HG02981 (cell line): Measurements from ENCODE around the gene ZNF600.
"Not testable (repeated sequence)": the region's sequence is repeated elsewhere in the genome, so short reads cannot be mapped to it uniquely, and the experiment has no call there.

Experiments used
- ATAC-seq: cut with Tn5 transposase; IDR thresholded peaks from one replicate; pipeline ENCODE4 v1.9.1; 2021; ENCODE audit warnings: mild to moderate bottlenecking, moderate library complexity; ENCODE audit not compliant: unreplicated experiment

Gene ZNF600

DNA sequence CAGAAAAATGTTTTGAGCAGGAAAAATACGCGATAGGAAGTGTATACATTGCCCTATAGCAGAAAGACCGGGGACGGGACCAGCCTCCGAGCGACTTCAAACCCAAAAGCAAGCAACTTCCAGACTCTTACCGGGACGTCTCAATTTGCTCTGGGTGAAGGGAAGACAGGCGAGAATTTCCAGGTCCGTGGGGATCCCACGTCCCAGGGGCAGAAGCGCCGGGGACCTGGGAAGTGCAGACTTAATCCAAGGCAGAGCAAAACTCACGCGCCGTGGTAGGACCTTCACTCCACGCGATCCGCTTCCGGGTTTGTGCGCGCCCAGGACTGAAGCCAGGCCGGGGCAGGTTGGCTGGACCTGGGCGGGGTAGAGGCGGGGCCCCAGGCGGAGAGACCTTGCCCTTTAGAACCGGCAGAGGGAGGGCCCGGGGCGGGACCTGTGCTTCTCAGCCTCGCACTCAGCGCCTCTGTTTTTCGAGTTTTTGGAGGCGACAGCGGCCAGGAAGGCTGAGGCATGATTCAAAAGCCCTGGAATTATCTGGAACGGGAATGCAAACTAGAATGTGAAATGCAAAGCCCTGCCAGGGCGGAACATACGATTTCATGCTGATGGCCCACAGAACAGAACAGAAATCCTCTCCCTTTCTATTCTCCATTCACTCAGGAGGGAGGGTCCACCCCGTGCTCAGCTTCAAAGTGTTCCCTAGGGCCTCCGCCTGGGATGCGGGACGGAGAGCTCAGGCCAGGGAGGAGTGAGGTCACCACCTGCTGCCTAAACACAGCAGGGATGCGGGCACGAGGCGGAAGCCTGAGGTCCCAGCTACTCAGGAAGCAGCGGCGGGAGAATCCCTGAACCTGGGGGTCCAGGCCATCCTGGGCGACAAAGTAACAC, at the start of gene ZNF600:
ZNF600 (minus strand) TSS at position 328 of the 891 bp plus-strand sequence. CDS start 7,903 bp downstream, outside the sequence.
- ATAC-seq: peak; percentile 97

DNA sequence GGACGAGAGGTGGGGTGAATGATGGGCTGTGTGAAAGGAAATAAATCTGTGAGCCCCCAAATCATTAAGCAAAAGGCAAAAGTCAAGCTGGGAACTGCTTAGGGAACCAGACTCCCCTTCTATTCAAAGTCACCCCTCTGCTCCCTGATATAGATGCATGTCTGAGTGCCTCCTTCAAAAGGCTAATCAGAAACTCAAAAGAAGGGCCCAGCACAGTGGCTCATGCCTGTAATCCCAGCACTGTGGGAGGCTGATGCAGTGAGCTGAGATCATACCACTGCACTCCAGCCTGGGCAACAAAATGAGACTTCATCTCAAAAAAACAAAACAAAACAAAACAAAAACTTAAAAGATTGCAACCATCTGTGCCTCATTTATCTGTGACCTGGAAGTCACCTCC, 47.7 kb upstream of the ZNF600 start:
- ATAC-seq: not testable (repeated sequence)

DNA sequence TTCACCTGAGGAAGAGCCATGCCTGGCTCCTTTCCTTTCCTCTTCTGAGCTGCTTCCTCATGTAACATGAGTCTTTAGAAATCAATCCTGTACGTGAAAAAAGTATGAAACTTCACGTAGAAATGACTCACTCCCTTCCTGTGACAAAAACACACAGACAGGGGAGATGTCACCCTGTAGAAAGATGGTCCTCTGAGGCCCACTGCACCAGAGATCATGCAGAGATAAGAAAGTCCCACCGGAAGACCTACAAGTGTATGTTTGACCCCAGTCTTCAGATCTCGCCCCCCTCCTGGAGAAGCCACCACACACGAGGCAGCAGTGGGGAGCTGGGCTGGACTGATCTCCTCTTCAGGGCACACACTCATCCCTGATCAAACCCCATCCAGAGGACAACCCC, 47.0 kb upstream of the ZNF600 start:
- ATAC-seq: not testable (repeated sequence)

DNA sequence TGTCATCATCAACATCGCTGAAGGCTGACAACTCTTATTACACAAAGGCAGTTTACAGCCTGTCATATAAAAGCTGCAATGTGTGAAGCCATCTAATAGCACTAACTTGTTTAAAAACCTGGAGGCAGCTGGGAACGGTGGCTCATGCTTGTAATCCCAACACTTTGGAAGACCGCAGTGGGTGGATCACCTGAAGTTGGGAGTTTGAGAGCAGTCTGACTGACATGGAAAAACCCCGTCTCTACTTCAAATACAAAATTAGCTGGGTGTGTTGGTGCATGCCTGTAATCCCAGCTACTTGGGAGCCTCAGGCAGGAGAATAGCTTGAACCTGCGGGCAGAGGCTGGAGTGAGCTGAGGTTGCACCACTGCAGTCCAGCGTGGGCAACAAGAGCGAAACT, 43.3 kb upstream of the ZNF600 start:
- ATAC-seq: not testable (repeated sequence)

DNA sequence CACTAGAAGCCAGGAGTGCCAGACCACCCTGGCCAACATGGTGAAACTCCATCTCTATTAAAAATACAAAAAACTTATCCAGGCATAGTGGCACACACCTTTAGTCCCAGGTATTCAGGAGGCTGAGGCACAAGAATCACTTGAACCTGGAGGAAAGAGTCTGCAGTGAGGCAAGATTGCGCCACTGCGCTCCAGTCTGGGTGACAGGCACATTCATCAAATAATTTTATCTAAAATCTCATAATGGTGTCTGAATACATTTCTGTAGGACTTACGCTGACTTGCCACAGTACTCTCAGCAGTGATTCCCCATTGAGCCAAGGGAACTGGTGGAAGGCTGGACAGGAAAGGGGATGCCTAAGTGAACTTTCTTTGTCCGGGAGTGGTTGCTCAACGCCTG, 39.2 kb upstream of the ZNF600 start:
- ATAC-seq: no peak

DNA sequence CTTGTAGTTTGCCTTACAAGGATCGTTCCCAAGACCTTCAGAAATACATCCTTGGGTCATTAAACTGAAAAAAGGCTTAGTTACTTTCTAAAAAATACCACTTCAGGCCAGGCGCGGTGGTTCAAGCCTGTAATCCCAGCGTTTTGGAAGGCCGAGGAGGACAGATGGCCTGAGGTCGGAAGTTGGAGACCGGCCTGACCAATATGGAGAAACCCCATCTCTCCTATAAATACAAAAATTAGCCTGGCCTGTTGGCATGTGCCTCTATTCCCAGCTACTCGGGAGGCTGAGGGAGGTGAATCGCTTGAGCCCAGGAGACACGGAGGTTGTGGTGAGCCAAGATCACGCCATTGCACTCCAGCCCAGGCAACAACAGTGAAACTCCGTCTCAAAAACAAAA, 37.1 kb upstream of the ZNF600 start:
- ATAC-seq: no peak

DNA sequence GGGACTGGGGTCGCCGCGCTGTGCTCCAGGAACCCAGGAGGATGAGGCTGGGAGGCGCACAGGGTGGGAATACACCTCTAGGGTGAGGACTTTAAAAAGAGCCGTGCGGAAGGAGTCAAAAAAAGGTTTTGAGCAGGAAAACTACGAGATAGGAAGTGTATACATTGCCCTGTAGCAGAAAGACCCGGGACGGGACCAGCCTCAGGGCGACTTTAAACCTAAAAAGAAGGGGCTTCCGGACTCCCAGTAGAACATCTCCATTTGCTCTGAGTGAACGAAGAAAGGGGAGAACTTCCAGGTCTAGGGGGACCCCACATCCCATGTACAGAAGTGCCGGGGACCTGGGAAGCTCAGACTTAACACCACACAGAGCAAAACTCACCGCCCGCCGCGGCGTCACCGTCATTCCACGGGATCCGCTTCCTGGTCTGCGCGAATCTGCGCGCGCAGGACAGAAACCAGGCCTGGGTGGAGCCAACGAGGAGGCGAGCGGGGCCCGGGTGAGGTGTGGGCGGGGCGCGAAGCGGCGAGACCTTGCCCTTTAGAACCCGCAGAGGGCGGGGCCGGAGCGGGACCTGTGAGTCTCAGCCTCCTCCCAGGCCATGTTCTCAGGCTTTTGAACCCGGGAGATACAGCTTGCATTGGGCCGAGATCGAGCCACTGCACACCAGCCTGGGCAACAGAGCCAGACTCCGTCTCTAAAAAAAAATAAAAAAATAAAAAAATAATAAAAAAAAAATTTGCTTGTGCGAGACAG, 34.8 kb upstream of the ZNF600 start, which contains the start of gene ZNF28:
ZNF28 (minus strand) TSS at position 430 of the 757 bp plus-strand sequence. CDS start 3,675 bp downstream, outside the sequence.
- peak; percentile 95 for ATAC-seq

DNA sequence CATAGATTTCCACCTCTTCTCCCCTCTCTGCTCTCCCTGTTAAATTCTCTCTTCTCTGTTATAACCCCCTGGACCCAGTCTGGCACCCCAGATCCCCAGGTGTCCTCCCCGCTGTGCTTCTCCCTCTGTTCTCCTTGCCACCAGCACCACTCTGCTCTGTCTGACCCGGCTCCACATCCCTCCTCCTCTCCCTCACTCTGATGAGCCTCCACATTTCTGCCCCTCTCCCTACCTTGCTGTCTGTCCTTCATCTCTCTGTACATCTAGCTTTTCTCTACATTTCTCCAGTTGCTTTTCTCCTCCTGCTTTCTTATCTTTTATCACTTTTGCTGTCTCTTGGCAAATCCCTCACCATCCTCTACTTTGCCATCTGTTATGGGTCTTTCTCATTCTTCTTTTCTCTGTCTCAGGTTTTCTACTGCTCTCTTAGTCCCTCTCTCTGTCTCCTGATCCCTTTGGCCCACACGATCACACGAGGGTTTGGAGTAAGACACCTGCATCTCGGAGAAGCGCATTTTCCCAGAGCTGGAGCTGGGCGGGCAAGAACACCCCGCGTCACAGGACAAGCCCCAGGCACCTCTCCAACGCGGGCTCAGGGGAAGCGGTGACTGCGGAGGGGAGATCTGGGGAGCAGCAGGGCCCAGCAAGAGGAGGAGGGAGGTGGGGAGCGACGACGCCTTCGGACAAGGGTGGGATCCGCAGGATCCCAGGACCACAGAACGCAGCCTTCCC, 34.0 kb upstream of the ZNF600 start:
- peak; percentile 22 for ATAC-seq

DNA sequence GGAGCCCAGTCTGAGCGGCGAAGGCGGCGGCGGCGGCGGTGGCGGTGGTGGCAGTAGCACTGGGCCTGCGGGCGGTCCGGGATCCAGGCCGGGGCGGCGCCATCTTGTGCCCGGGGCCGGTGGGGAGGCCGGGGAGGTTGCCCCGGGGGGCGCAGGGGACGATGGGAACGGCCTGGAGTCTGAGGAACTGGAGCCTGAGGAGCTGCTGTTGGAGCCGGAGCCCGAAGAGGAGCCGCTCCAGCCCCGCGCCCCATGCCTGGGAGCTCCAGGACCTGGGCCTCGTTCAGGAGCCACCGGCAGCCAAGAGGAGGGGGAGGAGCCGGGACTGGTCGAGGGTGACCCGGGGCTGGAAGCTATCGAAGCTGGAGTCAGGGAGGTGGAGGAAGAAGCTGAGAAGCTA, 23.2 kb upstream of the ZNF600 start:
- ATAC-seq: no peak

DNA sequence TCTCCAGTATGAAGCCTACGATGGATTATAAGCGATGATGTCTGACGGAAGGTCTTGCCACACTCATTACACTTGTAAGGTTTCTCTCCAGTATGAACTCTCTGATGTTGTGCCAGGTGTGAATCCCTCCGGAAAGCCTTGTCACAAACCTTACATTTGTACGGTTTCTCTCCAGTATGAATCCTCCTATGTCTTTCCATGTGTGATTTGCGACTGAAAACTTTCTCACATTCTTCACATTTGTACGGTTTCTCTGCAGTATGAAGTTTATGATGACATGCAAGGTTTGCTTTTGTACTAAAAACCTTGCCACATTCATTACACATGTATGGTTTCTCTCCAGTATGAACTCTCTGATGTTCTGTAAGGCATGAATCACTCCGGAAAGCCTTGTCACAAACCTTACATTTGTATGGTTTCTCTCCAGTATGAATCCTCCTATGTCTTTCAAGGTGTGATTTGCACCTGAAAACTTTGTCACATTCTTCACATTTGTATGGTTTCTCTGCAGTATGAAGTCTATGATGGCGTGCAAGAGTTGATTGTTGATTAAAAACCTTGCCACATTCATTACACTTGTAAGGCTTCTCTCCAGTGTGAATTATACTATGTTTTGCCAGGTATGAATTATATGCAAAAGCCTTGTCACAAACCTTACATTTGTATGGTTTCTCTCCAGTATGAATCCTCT, 13.5 kb upstream of the ZNF600 start:
- not testable (repeated sequence) for ATAC-seq

DNA sequence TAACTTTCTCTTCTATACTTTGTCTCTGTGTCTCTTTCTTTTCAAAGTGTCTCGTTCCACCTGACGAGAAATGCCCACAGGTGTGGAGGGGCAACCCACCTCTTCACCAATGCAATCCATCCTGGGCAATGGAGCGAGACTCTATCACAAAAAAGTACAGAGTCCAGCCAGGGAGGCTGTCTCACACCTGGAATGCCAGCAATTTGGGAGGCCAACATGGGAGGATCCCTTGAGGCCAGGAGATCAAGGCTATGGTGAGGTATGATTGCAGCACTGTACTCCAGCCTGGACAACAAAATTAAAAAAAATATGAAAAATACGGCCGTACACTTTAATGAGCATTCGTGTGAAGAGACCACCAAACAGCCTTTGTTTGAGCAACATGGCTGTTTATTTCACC, 2.8 kb upstream of the ZNF600 start:
- ATAC-seq: no peak

DNA sequence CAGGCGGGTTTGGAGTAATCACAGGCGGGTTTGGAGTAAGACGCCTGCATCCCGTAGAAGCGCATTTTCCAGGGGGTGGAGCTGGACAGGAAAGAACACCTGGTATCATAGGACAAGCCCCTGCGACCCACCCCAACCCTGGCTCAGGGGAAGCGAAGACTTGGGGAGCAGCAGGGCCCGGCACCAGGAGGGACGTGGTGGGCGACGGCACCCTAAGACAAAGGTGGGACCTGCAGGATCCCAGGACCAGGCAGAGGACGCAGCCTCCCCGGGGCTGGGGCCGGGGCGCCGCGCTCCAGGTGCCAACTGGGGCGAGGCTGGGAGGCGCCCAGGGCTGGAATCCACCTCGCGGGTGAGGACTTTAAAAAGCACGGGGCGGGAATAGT, 520 bp downstream of the ZNF600 start:
- ATAC-seq: no peak

DNA sequence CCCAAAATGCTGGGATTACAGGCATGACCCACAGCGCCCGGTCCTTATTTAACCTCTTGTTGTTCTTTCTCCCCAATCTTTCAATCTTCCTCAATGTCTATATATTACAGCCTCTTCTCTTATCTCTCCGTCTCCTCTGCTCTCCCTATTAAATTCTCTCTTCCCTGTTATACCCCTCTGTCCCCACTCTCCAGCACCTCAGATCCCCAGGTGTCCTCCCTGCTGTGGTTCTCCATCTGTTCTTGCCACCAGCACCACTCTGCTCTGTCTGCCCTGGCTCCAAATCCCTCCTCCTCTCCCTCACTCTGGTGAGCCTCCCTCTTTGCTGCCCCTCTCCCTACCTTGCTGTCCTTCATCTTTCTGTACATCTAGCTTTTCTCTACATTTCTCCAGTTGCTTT, 1.1 kb downstream of the ZNF600 start:
- no peak for ATAC-seq

DNA sequence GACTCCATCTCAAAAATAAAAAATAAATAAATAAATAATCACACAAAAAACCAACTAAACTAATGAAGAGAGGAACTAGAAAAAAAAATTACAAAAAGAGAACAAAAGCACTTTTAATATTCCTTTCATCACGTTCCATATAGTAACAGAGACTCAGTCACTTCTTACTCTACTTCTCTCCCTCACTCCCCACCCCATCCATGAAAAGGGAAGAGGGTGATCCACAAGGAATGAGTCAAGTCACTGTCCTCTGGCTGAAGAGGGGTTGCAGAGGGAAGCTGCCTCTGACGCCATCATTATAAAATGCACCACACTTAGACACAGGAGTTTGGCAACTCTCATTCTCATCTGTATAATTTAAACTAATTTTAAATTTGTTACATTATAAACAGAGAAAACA, 3.7 kb downstream of the ZNF600 start:
- ATAC-seq: not testable (repeated sequence)

DNA sequence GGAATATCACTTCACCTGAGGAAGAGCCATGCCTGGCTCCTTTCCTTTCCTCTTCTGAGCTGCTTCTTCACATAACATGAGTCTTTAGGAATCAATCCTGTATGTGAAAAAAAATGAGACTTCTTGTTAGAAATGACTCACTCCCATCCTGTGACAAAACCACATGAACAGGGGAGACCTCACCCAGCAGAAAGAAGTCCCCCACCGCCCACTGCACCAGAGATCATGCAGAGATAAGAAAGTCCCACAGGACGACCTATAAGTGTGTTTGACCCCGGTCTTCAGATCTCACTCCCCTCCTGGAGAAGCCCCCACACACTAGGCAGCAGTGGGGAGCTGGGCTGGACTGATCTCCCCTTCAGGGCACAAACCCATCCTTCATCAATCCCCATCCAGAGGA, 7.8 kb downstream of the ZNF600 start:
- ATAC-seq: no peak

DNA sequence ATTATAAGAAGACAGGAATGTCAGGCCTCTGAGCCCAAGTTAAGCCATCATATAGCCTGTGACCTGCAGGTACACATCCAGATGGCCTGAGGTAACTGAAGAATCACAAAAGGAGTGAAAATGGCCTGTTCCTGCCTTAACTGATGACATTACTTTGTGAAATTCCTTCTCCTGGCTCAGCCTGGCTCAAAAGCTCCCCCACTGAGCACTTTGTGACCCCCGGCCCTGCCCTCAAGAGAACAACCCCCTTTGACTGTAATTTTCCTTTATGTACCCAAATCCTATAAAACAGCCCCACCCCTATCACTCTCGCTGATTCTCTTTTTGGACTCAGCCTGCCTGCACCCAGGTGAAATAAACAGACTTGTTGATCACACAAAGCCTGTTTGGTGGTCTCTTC, 30.1 kb downstream of the ZNF600 start:
- not testable (repeated sequence) for ATAC-seq

DNA sequence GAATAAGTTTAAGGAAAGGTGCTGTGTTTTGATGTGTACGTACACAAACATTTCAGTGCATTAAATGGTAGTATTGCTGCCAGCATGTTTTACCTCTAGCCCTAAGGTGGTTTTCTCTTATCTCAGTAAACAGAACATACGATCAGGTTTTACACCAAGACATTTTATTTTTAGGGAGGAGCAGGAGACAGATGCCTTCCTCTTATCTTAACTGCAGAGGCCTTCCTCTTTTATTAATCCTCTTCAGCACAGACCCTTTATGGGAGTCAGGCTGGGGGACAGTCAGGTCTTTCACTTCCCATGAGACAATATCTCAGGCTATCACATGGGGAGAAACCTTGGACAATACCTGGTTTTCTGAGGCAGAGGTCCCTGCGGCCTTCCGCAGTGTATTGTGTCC, 36.8 kb downstream of the ZNF600 start:
- no peak for ATAC-seq

DNA sequence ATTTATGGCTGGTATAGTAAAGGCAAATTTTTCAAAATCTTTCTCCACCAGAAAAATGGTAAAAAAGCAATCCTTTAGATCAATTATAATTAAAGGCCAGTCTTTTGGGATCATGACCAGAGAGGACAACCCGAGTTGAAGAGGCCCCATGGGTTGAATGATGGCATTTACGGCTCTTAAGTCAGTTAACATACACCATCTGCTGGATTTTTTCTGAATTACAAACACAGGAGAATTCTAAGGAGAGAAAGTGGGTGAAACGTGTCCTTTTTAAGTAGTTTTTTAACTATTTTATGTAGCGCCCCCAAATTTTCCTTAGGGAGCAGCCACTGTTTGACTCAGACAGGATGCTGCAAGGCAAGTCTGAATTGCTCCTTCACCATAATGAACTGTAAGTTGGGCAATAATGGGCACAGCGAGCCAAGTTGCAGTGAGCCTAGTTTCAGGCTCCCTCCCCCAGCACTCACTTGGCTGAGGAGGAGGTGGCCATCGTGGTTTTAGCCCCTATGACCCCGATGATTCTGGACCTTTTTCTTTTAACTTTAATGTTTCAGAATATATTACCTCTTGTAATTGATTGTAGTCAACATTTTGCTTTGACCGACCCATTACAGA, 38.1 kb downstream of the ZNF600 start:
- no peak for ATAC-seq

DNA sequence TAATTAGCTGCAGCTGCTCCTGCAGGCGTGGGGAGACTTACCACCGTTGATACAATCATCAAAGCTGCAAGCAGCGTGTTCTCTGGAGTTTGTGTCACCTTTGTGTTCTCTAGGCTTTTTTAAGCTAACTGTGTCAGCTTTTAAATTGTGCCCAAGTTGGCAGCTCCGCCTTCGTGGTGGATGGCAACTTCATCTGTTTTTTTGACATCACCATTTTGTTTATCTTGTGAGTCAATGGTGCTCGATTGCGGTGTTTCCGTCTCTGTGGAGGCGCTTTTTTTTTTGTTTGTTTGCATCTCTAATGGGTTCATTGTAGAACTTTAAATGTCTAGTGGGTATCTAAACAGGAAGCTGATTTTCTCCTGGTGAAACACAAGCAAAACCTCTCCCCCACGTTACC, 40.7 kb downstream of the ZNF600 start:
- not testable (repeated sequence) for ATAC-seq

DNA sequence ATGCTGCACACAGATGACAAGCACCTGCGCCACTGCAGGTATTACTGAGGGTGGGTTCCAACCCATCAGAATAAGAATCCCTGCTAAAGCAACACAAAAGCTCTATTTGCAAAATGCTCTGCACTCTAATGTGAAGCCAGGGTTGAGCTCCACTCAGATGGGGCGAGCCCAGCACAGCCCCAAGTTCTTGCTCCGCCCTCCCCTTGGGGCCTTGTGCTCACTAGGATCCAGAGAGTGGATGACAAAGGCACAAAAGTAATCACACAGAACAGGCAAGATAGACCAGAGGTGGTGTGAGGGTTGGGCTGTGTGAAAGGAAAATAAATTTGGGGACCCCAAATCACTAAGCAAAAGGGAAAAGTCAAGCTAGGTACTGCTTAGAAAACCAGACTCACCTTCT, 43.5 kb downstream of the ZNF600 start:
- ATAC-seq: no peak
